IMR-90 (cell line): Measurements from ENCODE around the gene EIF4ENIF1. TPM values are rescaled to one million over a fixed set of nuclear protein-coding genes. Genes with fewer than 3 reads are reported as not detected.

Source experiments
- ATAC-seq: fragments of 200-7000 bp; cut with Tn5 transposase; 2 replicates; pipeline ENCODE4 v1.9.1; 2020; ENCODE audit warnings: low read depth, mild to moderate bottlenecking, moderate library complexity
- BruUV-seq: library from RNA; stranded (reverse); fragments of 400-500 nt; replicated peaks from 2 replicates; lab custom pipeline; 2021; lab: Mats Ljungman, UMichigan
- CTCF ChIA-PET: fragments of 300-600 bp; formaldehyde crosslinking; extraction: SDS; loops from one replicate; lab custom pipeline; 2021; ENCODE audit warnings: antibody characterized with exemption; lab: Yijun Ruan, JAX
- POLR2A ChIA-PET: fragments of 300-600 bp; sonication (Branson Sonifier 250); formaldehyde crosslinking; loops from one replicate; lab custom pipeline; 2022; ENCODE audit warnings: antibody characterized with exemption; ENCODE audit not compliant: unreplicated experiment; lab: Charles Lee
- DNase-seq: peaks from one replicate; pipeline ENCODE4 v3.0.0; 2013
- H2AFZ ChIP-seq: replicated peaks from 2 replicates; pipeline ENCODE3; 2013; ENCODE audit warnings: low read length, mild to moderate bottlenecking; ENCODE audit not compliant: poor library complexity
- H2AK5ac ChIP-seq: 2 replicates; pipeline ENCODE4 v1.6.1; 2013; ENCODE audit warnings: low read depth, low read length, inconsistent platforms
- H2AK9ac ChIP-seq: replicated peaks from 2 replicates; pipeline ENCODE3; 2013; ENCODE audit warnings: mild to moderate bottlenecking, low read depth, low read length, moderate library complexity; ENCODE audit not compliant: poor library complexity
- H2BK120ac ChIP-seq: 2 replicates; pipeline ENCODE4 v1.6.1; 2013; ENCODE audit warnings: low read depth, low read length, inconsistent platforms
- H2BK15ac ChIP-seq: 3 replicates; pipeline ENCODE4 v1.6.1; 2013; ENCODE audit warnings: low read depth, low read length, inconsistent platforms
- H2BK20ac ChIP-seq: 2 replicates; pipeline ENCODE4 v1.6.1; 2013; ENCODE audit warnings: low read depth, mild to moderate bottlenecking, inconsistent platforms, low read length, moderate library complexity
- H2BK5ac ChIP-seq: 2 replicates; pipeline ENCODE4 v1.6.1; 2013; ENCODE audit warnings: mild to moderate bottlenecking, low read depth, low read length, inconsistent platforms; ENCODE audit not compliant: poor library complexity, severe bottlenecking
- H3K14ac ChIP-seq: replicated peaks from 2 replicates; pipeline ENCODE4 v1.6.1; 2013; ENCODE audit warnings: low read depth, low read length, inconsistent platforms
- H3K18ac ChIP-seq: 2 replicates; pipeline ENCODE4 v1.6.1; 2013; ENCODE audit warnings: low read depth, low read length, control low read depth
- H3K23ac ChIP-seq: 2 replicates; pipeline ENCODE4 v1.6.1; 2013; ENCODE audit warnings: low read depth, low read length, inconsistent platforms
- H3K27ac ChIP-seq: 2 replicates; pipeline ENCODE4 v1.5.1; 2013; ENCODE audit warnings: mild to moderate bottlenecking, control low read depth, low read length; ENCODE audit not compliant: insufficient read depth
- H3K27me3 ChIP-seq: 2 replicates; pipeline ENCODE4 v1.6.1; 2013; ENCODE audit warnings: low read length; ENCODE audit not compliant: control insufficient read depth, insufficient read depth
- H3K36me3 ChIP-seq: 2 replicates; pipeline ENCODE4 v1.6.1; 2013; ENCODE audit warnings: low read length, mixed read lengths; ENCODE audit not compliant: control insufficient read depth, insufficient read depth
- H3K4ac ChIP-seq: 2 replicates; pipeline ENCODE4 v1.6.1; 2013; ENCODE audit warnings: low read depth, low read length, inconsistent platforms
- H3K4me1 ChIP-seq: 2 replicates; pipeline ENCODE4 v1.6.1; 2013; ENCODE audit warnings: low read length, mixed read lengths; ENCODE audit not compliant: control insufficient read depth, insufficient read depth
- H3K4me2 ChIP-seq: 2 replicates; pipeline ENCODE4 v1.6.1; 2013; ENCODE audit warnings: low read depth, mild to moderate bottlenecking, control low read depth, low read length, moderate library complexity
- H3K4me3 ChIP-seq: 2 replicates; pipeline ENCODE4 v1.5.1; 2013; ENCODE audit warnings: low read depth, mild to moderate bottlenecking, control low read depth, low read length, moderate library complexity; ENCODE audit not compliant: insufficient read depth
- H3K56ac ChIP-seq: 2 replicates; pipeline ENCODE4 v1.6.1; 2013; ENCODE audit warnings: low read length, inconsistent platforms; ENCODE audit not compliant: insufficient read depth; ENCODE audit errors: extremely low read depth
- H3K79me1 ChIP-seq, 2 experiments: 2 replicates each; pipeline ENCODE4 v1.6.1; 2013; ENCODE audit warnings: low read length in 2 of 2, inconsistent platforms in 1 of 2, low read depth in 1 of 2
- H3K9ac ChIP-seq: 2 replicates; pipeline ENCODE4 v1.6.1; 2013; ENCODE audit warnings: low read depth, low read length, control low read depth
- H3K9me1 ChIP-seq: 2 replicates; pipeline ENCODE4 v1.6.1; 2013; ENCODE audit warnings: low read length, inconsistent platforms; ENCODE audit not compliant: insufficient read depth
- H3K9me3 ChIP-seq: 2 replicates; pipeline ENCODE4 v1.6.1; 2013; ENCODE audit warnings: low read length; ENCODE audit not compliant: control insufficient read depth, insufficient read depth
- H4K20me1 ChIP-seq: 2 replicates; pipeline ENCODE4 v1.6.1; 2013; ENCODE audit warnings: low read length, inconsistent platforms; ENCODE audit not compliant: insufficient read depth
- H4K5ac ChIP-seq: 2 replicates; pipeline ENCODE4 v1.6.1; 2013; ENCODE audit warnings: mild to moderate bottlenecking, low read depth, low read length, control low read depth
- H4K8ac ChIP-seq, 2 experiments: 2 replicates each; pipeline ENCODE4 v1.6.1; 2013; ENCODE audit warnings: low read depth in 2 of 2, low read length in 2 of 2, control low read depth in 1 of 2, inconsistent platforms in 1 of 2
- H4K91ac ChIP-seq: 2 replicates; pipeline ENCODE4 v1.6.1; 2013; ENCODE audit warnings: low read depth, low read length, inconsistent platforms; ENCODE audit not compliant: insufficient read depth
- CEBPB ChIP-seq: IDR thresholded peaks from 2 replicates; pipeline ENCODE4 v1.6.1; 2012; ENCODE audit warnings: low read depth, low read length, improper control_type of control experiment
- CHD1 ChIP-seq: IDR thresholded peaks from 2 replicates; pipeline ENCODE4 v1.6.1; 2012; ENCODE audit warnings: low read depth, low read length, improper control_type of control experiment
- FOS ChIP-seq: fragments of 150-350 bp; IDR thresholded peaks from 2 replicates; pipeline ENCODE4 v1.6.1; 2016; ENCODE audit warnings: low read depth, low read length
- MAZ ChIP-seq: IDR thresholded peaks from 2 replicates; pipeline ENCODE4 v1.6.1; 2012; ENCODE audit warnings: low read depth, mild to moderate bottlenecking, low read length, improper control_type of control experiment, moderate library complexity, borderline replicate concordance
- MXI1 ChIP-seq: IDR thresholded peaks from 2 replicates; pipeline ENCODE4 v1.6.1; 2012; ENCODE audit warnings: low read depth, mild to moderate bottlenecking, low read length, moderate library complexity, borderline replicate concordance
- NFE2L2 ChIP-seq: fragments of 150-350 bp; IDR thresholded peaks from 2 replicates; pipeline ENCODE4 v1.6.1; 2016; ENCODE audit warnings: low read depth, mild to moderate bottlenecking, low read length
- RAD21 ChIP-seq: IDR thresholded peaks from 2 replicates; pipeline ENCODE4 v1.6.1; 2012; ENCODE audit warnings: low read length, improper control_type of control experiment
- RCOR1 ChIP-seq: IDR thresholded peaks from 2 replicates; pipeline ENCODE4 v1.6.1; 2012; ENCODE audit warnings: mild to moderate bottlenecking, low read length, improper control_type of control experiment; ENCODE audit not compliant: insufficient replicate concordance
- RFX5 ChIP-seq: IDR thresholded peaks from 2 replicates; pipeline ENCODE4 v1.8.0; 2012; ENCODE audit warnings: low read depth, mild to moderate bottlenecking, low read length, moderate library complexity
- WGBS, 2 experiments: methylation state at CpG; one replicate each; pipeline versions ENCODE4 v1.1.5 to v1.1.7; 2013; ENCODE audit warnings: missing lambda C conversion rate in 2 of 2; ENCODE audit not compliant: insufficient read length in 1 of 2; ENCODE audit errors: extremely low coverage in 2 of 2; 5-methylcytosine and 5-hydroxymethylcytosine counted together
- dilution Hi-C: fragments of 300-500 bp; cut with HindIII; formaldehyde crosslinking; loops from one replicate; pipeline ENCODE4 v1.14.3; 2018; ENCODE audit warnings: low sequenced_read_pairs; ENCODE audit not compliant: unreplicated experiment
- in situ Hi-C: fragments of 300-500 bp; cut with MboI; formaldehyde crosslinking; loops from 3 replicates; pipeline ENCODE4 v1.14.3; 2019; ENCODE audit warnings: low sequenced_read_pairs, inconsistent platforms, mixed read lengths
- intact Hi-C: fragments of 100-400 bp; cut with micrococcal nuclease; formaldehyde crosslinking; loops from 2 replicates; pipeline ENCODE4 v1.10.0; 2022
- polyA plus RNA-seq, 3 experiments: library from polyadenylated mRNA; depleted of rRNA; stranded (reverse); fragments of >200 nt; gene quantifications; 2 replicates each; pipeline ENCODE4 v1.2.3, GENCODE V29; 2012; ENCODE audit warnings: low replicate concordance in 1 of 3
- total RNA-seq: library from RNA; depleted of rRNA; stranded (reverse); fragments of >200 nt; gene quantifications from 2 replicates; pipeline ENCODE4 v1.2.3, GENCODE V29; 2012
- TF ChIP-seq, protein P1 (sequence below): conservative IDR thresholded peaks from 2 replicates; pipeline ENCODE4 v1.5.1; 2012; ENCODE audit warnings: mild to moderate bottlenecking, low read depth, low read length, improper control_type of control experiment
- TF ChIP-seq, protein P2 (sequence below): fragments of 150-350 bp; IDR thresholded peaks from 2 replicates; pipeline ENCODE4 v1.6.1; 2016; ENCODE audit warnings: low read depth, mild to moderate bottlenecking, low read length, moderate library complexity, borderline replicate concordance
- TF ChIP-seq, protein P3 (sequence below): fragments of 150-350 bp; IDR thresholded peaks from 2 replicates; pipeline ENCODE4 v1.6.1; 2017; ENCODE audit warnings: mild to moderate bottlenecking, antibody characterized with exemption, low read length, low read depth

EIF4ENIF1 gene
- total and polyA plus RNA-seq, 2 of the 4 experiments (the other 2 are of a cell fraction), result 14.7 to 16.0 TPM

DNA sequence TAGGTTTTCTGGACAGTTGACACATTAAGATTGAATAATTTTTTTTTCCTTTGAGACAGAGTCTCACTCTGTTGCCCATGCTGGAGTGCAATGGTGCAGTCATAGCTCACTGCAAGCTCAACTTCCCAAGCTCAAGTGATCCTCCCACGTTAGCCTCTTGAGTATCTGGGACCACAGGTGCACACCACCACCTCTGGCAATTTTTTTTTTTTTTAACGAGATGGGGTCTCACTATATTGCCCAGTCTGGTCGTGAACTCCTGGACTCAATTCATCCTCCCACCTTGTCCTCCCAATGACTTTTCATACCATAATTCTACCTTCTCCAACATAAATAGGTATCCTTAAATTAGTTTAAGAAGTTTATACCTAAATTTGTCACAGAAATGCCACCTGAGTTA is 8.5 kb downstream of the EIF4ENIF1 start:
- peaks cover 20% of the 10 kb centered on the region for H4K20me1 ChIP-seq
- no TSS peak for BruUV-seq
- CTCF ChIA-PET, result no interaction called here

More for the DNA sequence above, 8.5 kb downstream of the EIF4ENIF1 start:
- Histone ChIP-seq H3K79me1 (peaks cover 31 to 74% of the 10 kb centered on the region in 2 experiments), H2BK5ac (no peak overlapping the region), H3K4me2 (no peak overlapping the region), H3K4me3 (no peak overlapping the region), H2AK9ac (no peak overlapping the region), H3K4ac (no peak overlapping the region), H3K9me1 (no peaks in the 10 kb centered on the region), H2BK120ac (no peak overlapping the region), H3K9me3 (no peaks in the 10 kb centered on the region), H3K23ac (no peak overlapping the region), H3K27me3 (no peaks in the 10 kb centered on the region), H2AK5ac (no peak overlapping the region), H4K5ac (no peak overlapping the region), H3K36me3 (peaks cover 45% of the 10 kb centered on the region), H3K14ac (no peak overlapping the region), H3K9ac (no peak overlapping the region), H2BK15ac (no peak overlapping the region), H3K56ac (no peak overlapping the region), H3K27ac (no peak overlapping the region), H3K18ac (no peak overlapping the region), H2AFZ (no peak overlapping the region), H4K91ac (no peak overlapping the region), H3K4me1 (no peaks in the 10 kb centered on the region), H2BK20ac (no peak overlapping the region), H4K8ac (no peak overlapping the region)
- DNase-seq (no peak), ATAC-seq (no peak)
- TF ChIP-seq RCOR1, result no peak
- TF ChIP-seq NFE2L2, result no peak
- no peak for TF ChIP-seq FOS
- TF ChIP-seq CEBPB, result no peak
- no peak for TF ChIP-seq RFX5
- TF ChIP-seq MXI1, result no peak
- no peak for TF ChIP-seq RAD21
- no peak for TF ChIP-seq CHD1
- TF ChIP-seq, protein P1, sequence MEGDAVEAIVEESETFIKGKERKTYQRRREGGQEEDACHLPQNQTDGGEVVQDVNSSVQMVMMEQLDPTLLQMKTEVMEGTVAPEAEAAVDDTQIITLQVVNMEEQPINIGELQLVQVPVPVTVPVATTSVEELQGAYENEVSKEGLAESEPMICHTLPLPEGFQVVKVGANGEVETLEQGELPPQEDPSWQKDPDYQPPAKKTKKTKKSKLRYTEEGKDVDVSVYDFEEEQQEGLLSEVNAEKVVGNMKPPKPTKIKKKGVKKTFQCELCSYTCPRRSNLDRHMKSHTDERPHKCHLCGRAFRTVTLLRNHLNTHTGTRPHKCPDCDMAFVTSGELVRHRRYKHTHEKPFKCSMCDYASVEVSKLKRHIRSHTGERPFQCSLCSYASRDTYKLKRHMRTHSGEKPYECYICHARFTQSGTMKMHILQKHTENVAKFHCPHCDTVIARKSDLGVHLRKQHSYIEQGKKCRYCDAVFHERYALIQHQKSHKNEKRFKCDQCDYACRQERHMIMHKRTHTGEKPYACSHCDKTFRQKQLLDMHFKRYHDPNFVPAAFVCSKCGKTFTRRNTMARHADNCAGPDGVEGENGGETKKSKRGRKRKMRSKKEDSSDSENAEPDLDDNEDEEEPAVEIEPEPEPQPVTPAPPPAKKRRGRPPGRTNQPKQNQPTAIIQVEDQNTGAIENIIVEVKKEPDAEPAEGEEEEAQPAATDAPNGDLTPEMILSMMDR, result no peak
- TF ChIP-seq, protein P2, sequence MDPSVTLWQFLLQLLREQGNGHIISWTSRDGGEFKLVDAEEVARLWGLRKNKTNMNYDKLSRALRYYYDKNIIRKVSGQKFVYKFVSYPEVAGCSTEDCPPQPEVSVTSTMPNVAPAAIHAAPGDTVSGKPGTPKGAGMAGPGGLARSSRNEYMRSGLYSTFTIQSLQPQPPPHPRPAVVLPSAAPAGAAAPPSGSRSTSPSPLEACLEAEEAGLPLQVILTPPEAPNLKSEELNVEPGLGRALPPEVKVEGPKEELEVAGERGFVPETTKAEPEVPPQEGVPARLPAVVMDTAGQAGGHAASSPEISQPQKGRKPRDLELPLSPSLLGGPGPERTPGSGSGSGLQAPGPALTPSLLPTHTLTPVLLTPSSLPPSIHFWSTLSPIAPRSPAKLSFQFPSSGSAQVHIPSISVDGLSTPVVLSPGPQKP, result no peak
- TF ChIP-seq, protein P3, sequence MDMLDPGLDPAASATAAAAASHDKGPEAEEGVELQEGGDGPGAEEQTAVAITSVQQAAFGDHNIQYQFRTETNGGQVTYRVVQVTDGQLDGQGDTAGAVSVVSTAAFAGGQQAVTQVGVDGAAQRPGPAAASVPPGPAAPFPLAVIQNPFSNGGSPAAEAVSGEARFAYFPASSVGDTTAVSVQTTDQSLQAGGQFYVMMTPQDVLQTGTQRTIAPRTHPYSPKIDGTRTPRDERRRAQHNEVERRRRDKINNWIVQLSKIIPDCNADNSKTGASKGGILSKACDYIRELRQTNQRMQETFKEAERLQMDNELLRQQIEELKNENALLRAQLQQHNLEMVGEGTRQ, result no peak
- no peak for TF ChIP-seq MAZ
- dilution Hi-C loops (no loop called here), in situ Hi-C loops (no loop called here), intact Hi-C loops (no loop called here)
- POLR2A ChIA-PET, result no interaction called here
- no CpG with 5 or more reads among the region's 3 CpGs for WGBS, 2 experiments
